C4-2B (cell line): ENCODE measurements around the gene EFHD2.
"Not testable (repeated sequence)": the region's sequence is repeated elsewhere in the genome, so short reads cannot be mapped to it uniquely, and the experiment has no call there.

ENCODE experiments used
- H3K27ac ChIP-seq: fragments of 450-650 bp; 2 replicates; pipeline ENCODE4 v1.5.1; 2017
- ZFX ChIP-seq: fragments of 450-650 bp; IDR thresholded peaks from 2 replicates; pipeline ENCODE4 v1.6.1; 2017
- TF ChIP-seq, protein P1 (sequence below): fragments of 450-650 bp; conservative IDR thresholded peaks from 2 replicates; pipeline ENCODE4 v1.5.1; 2017; ENCODE audit warnings: mild to moderate bottlenecking

The EFHD2 gene

DNA sequence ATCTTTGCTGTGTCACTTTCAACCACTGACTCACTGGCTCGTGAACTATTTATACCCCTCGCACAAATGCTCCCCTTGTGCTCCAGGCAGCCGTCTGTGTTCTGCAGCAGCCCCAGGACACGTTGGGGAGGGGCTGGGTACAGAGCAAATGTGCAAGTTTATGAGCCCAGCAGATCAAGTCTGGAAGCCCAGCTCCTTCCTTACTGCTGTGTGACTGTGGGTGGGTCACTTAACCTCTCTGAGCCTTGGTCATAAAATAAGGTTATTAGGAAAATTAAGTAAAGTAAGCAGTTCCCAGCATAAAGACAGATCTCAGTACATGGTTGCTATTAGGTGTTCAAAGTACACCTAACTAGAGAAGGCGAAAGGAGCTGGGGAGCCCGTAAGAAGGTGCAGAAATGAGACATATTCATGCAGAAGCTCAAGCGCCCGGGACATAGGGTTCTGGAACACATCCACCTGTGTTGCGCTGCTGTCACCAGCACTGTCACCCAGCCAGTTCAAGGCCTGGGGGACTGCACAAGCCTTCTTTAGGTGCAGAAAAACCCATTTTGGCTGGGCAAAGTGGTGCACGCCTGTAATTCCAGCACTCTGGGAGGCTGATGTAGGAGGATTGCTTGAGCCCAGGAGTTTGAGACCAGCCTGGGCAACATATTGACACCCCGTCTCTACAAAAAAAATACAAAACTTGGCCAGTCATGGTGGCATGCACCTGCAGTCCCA is 13.8 kb downstream of the EFHD2 start:
- TF ChIP-seq, protein P1, sequence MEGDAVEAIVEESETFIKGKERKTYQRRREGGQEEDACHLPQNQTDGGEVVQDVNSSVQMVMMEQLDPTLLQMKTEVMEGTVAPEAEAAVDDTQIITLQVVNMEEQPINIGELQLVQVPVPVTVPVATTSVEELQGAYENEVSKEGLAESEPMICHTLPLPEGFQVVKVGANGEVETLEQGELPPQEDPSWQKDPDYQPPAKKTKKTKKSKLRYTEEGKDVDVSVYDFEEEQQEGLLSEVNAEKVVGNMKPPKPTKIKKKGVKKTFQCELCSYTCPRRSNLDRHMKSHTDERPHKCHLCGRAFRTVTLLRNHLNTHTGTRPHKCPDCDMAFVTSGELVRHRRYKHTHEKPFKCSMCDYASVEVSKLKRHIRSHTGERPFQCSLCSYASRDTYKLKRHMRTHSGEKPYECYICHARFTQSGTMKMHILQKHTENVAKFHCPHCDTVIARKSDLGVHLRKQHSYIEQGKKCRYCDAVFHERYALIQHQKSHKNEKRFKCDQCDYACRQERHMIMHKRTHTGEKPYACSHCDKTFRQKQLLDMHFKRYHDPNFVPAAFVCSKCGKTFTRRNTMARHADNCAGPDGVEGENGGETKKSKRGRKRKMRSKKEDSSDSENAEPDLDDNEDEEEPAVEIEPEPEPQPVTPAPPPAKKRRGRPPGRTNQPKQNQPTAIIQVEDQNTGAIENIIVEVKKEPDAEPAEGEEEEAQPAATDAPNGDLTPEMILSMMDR: no peak
- no peak for TF ChIP-seq ZFX
- H3K27ac ChIP-seq: no peak overlapping the region

DNA sequence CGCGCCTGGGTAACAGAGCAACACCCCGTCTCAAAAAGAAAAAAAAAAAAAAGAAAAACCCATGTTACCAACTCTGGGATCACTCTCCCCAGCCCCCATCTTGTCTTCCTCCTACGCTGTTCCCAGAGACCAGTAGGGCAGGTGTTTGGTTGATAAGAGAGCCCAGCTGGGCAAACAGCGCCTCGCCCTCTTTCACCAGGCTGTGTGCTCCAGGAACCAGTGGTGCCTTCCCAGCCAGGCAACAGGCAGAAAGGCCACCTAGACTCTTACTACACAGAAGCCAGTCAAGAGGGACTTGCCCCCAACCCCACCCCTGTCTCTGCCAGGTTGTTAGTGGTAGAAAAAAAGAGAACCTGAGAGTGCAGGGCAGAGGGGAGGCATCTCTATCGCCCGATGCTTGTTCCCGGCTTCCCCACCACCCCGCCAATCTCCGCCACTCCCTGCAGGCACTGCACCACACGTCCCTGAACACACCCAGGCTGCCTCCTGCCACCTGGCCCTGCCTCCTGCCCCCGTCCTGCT is 14.5 kb downstream of the EFHD2 start:
- no peak overlapping the region for H3K27ac ChIP-seq
- TF ChIP-seq, protein P1: no peak
- TF ChIP-seq ZFX: no peak

DNA sequence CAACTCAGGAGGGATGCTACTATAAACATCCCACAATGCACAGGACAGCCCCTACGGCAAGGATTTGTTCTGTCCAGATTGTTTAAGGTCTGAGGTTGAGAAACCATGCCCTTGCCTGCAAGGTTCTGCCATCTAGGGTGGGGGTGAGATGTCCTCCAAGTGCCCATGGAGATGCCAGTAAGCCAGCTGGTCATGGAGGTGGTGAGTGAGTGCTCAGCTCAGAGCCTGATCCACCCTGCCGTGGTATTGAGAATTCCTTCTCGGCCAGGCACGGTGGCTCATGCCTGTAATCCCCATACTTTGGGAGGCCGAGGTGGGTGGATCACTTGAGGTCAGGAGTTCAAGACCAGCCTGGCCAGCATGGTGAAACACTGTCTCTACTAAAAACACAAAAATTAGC is 15.3 kb downstream of the EFHD2 start:
- H3K27ac ChIP-seq: no peak overlapping the region
- TF ChIP-seq ZFX: no peak
- TF ChIP-seq, protein P1: no peak

DNA sequence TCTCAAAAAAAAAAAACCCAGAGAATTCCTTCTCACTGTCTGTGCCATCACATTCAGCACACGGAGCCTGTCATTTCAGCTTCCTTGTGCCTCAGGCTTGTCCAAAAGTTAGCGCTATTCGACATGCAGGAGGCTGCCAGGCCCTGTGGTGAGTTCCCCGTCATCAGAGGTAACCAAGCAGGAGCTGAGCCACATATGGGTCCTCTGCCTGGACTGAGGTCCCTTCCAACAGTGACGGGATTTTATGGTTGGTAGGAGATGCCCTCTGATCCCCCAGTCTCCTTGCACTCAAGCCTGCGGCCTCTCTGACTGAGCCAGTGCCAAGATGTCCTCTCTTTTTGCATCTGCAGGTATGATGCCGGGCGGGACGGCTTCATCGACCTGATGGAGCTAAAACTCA is 15.8 kb downstream of the EFHD2 start:
- TF ChIP-seq ZFX: no peak
- TF ChIP-seq, protein P1: no peak
- H3K27ac ChIP-seq: no peak overlapping the region

DNA sequence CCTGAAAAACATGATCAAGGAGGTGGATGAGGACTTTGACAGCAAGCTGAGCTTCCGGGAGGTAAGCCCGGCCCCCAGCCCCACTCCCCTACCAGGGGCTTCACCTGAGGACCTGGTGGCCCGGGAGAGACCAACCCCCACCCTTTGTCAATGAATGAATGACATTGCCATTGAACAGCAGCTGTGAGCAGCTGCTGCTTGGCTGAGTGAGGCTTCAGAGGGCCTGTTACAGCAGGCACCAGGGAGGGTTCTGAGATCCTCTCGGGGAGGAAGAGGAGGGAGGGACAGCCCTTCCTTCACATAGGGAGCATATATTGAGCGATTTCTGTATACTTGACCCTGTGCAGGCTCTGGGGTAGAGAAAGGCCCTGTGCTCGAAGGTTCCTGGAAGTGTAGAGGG is 16.3 kb downstream of the EFHD2 start:
- TF ChIP-seq, protein P1: no peak
- no peak for TF ChIP-seq ZFX
- H3K27ac ChIP-seq: no peak overlapping the region

DNA sequence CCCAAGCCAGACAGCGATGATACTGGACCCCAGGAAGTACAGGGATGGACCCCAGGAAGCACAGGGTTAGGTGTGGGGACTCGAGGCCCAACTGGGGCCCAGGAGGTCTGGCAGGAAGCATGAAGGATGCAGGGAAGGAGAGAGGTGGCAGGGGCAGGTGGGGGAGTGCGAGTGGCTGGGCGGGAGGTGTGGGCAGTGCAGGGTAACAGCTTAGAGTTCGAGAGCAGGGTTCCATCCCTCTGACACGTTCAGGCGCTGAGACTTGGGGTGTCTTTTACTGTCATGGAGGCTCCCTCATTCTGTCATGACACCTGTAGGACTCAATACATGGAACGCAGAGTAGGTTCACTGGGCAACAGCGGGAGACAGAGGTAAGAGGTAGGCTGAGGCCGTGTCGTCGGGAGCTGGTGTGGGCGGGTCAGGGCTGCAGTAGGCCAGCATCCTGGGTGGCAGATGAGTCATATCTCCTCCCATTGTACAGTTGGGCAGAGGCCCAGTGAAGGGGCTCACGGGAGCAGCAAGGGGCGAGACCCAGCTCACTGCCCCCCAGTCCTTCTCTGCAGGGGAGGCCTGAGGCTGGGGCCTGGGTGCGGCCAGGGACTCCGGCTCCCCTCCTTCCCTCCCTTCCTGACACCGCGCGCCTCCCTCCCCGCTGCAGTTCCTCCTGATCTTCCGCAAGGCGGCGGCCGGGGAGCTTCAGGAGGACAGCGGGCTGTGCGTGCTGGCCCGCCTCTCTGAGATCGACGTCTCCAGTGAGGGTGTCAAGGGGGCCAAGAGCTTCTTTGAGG is 17.0 kb downstream of the EFHD2 start:
- no peak overlapping the region for H3K27ac ChIP-seq
- no peak for TF ChIP-seq ZFX
- TF ChIP-seq, protein P1: no peak

DNA sequence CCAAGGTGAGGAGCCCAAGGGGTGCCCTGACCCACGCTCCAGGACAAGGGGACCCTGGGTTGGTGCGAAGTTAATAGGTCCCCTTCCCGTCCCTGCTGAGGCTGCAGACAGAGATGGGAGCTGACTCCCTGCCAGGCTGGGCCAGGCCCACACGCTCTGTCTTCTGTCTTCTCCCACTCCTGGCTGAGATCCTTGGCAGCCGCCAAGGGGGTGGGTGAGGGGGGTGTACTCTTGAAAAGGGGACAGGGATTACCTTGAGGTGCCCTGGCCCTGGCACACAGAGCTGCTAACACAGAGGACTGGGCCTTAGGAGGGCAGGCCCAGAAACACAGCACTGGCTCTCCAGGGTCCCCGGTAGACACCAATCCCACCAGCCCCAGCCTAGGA is 17.6 kb downstream of the EFHD2 start:
- no peak overlapping the region for H3K27ac ChIP-seq
- TF ChIP-seq ZFX: no peak
- TF ChIP-seq, protein P1: no peak

DNA sequence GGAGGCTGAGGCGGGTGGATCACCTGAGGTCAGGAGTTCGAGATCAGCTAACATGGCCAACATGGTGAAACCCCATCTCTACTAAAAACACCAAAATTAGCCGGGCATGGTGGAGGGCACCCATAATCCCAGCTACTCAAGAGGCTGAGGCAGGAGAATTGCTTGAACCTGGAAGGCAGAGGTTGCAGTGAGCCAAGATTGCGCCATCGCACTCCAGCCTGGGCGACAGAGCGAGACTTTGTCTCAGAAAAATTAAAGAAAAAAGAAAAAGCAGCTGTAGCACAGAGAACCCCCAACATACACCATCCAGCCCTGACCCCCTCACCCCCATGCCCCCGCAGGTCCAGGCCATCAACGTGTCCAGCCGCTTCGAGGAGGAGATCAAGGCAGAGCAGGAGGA is 18.6 kb downstream of the EFHD2 start:
- not testable (repeated sequence) for H3K27ac ChIP-seq
